ENCODE results near the gene ZBTB6.

DNA sequence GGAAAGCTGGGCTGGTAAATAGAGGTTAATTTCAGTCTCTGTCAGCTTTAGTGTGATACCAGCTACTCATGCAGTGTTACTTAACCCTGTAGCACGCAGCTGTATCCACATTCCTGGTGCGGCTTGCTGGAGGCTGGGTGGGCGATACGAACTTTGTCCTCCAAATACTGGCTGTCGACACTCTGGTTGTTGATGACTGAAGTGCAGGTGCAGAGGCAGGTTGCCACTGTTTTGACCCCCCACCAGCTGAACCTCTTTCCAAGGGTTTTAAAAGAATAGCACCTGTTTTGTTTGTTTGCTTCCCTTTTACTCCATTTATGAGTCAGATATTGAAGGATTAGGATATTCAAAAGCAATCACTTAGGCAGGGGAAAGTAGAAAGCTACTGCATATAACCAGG, 23.3 kb upstream of the ZBTB6 start:
- TF ChIP-seq, protein P1, sequence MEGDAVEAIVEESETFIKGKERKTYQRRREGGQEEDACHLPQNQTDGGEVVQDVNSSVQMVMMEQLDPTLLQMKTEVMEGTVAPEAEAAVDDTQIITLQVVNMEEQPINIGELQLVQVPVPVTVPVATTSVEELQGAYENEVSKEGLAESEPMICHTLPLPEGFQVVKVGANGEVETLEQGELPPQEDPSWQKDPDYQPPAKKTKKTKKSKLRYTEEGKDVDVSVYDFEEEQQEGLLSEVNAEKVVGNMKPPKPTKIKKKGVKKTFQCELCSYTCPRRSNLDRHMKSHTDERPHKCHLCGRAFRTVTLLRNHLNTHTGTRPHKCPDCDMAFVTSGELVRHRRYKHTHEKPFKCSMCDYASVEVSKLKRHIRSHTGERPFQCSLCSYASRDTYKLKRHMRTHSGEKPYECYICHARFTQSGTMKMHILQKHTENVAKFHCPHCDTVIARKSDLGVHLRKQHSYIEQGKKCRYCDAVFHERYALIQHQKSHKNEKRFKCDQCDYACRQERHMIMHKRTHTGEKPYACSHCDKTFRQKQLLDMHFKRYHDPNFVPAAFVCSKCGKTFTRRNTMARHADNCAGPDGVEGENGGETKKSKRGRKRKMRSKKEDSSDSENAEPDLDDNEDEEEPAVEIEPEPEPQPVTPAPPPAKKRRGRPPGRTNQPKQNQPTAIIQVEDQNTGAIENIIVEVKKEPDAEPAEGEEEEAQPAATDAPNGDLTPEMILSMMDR (IDR thresholded peaks at IDR 0.05) = no peak
- TF ChIP-seq POLR2A (IDR thresholded peaks at IDR 0.05) = no peak
